Stimulated activated CD4-positive, alpha-beta T cell treated with anti-CD3 and anti-CD28 coated beads, Interleukin-15, amount 100 ng/mL, for 1 hour (primary cell): ENCODE results near the gene FSHB.
"Not testable (repeated sequence)": the region's sequence is repeated elsewhere in the genome, so short reads cannot be mapped to it uniquely, and the experiment has no call there.

Experiments used
- DNase-seq, 2 donors: peaks; one replicate each; pipeline ENCODE4 v3.0.0-alpha.2; 2020; ENCODE audit warnings: low read depth in 1 of 2, low spot score in 1 of 2

FSHB gene

DNA sequence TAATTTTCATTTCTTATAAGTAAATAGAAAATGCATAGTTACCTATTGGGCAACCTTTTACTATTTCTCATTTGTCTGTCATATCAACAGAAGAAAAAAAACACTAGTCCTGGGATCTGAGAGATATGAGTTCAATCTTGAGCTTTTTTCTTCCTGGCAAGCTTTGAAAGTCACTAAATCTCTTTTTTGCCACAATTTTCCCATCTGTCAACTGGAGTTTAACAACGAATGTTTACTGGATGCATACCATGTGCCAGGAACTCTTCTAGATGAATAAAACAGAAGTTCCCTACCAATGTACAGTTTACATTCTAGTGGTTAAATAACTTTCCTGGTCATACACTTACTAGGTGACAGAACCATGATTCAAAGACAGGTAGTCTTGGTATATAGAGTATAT is 31.0 kb downstream of the FSHB start:
- no peak for DNase-seq

DNA sequence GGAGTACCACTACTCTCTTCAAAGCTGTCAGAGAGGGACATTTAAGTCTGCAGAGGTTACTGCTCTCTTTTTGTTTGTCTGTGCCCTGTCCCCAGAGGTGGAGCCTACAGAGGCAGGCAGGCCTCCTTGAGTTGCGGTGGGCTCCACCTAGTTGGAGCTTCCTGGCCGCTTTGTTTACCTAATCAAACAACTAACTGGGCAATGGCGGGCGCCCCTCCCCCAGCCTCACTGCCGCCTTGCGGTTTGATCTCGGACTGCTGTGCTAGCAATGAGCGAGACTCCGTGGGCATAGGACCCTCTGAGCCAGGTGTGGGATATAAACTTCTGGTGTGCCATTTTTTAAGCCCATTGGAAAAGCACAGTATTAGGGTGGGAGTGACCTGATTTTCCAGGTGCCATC is 37.8 kb downstream of the FSHB start:
- not testable (repeated sequence) for DNase-seq

DNA sequence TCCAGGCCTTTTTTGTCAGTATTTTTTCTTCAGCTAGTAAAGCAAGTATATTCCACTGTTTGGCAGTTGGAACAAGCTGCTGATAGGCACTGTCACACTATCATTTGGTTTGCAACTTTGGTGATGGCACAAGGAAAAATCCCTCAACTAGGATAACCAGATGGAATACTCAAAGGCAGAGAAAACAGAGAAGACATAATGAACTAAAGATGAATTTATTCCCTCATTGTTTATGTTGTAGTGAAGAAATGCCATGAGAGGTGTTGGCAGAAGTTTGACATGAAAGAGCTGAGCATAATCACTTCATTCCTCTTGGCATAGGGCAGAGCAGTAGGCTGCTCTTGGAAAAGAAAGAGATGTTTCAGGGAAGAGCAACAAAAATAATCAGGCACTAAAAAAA is 39.9 kb downstream of the FSHB start:
- no peak for DNase-seq

DNA sequence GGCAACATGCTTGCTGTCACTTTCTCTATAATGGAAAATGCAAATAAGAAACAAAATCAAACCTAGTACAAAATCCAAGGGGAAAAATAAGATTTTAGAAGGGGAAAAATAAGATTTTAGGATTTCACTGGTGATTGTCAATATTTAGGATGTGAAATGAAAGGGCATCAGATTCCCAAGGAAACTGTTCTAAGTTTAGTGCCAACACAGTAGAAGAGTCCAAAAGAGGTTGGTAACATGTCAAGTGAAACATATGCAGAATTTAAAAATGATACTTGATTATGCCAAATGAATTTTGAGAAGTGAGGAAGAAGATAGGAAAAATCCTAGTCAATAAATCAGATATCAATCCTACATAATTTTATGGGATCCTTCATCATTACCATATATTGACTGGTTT is 46.4 kb downstream of the FSHB start:
- DNase-seq = no peak

DNA sequence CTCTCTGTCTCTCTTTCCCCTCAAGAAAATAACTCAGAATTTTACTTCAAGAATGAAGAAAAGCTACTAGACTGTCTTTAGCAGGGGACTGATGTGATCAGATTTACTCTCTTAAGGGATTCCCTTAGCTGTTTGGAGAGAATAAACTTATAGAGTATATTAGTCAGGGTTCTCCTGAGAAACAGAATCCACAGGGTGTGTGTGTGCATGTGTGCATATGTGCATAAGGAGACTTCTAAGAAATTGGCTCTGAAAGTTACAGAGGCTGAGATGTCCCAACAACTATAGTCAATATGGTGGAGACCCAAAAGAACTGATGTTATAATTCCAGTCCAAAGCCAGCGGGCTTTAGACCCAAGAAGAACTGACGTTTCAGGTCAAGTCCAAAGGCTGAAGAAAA is 49.0 kb downstream of the FSHB start:
- DNase-seq = no peak

DNA sequence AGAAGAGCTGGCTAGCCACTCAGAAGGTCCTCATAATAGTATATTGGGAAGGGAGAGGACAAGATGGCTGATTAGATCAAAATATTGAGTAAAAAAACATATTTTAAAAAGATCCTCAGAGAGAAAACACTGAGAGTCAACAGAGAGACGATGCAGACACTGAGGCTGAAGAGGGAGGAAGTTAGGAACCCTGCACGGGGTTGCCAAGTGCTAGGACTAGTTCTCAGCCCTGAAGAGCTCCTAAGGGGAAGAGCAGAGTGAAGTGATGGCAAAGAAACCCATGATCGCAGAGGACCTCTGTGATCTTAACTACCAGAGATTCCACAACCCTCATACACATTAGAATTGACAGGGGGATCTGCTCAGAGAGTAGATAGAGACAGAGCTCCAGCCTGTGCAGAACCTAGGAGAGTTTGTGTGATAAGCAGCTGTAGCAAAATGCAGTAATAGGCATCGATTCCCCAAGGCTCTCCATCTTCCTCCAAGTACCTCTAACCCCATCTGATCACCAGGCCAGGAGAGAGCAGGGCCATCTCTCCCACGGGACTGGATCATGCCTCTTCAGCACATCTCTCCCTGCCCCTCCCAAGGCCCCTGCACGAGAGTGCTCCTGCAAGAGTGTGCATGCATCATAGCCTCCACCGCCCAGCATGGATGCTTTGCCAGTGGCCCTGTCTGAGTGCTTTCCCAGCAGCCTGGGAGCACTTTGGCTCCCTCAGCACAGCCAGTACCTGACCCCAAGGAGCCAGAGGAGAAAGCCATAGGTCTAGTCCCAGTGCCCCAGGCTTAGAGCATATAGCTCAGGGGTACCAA is 50.9 kb downstream of the FSHB start:
- no peak for DNase-seq

DNA sequence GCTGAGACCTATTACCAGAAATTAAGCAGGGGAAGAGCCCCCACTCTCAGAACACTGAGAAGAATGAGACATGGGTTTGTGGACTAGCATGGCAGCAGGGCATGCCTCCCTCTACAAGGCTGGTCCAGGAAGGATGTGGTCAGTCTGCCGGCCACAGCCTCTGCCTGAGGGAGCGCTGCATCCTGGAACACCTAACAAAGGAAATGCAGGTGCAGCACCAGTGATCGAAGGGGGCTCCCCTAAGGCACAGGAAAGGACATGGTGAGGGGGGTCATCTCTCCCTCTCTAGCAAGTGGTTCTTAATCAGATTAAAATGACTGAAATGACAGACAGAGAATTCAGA is 51.4 kb downstream of the FSHB start:
- DNase-seq = no peak
